Muscle layer of colon (tissue), 2 donors: Measurements from ENCODE around the gene HAND1.
"Not testable (repeated sequence)": the region's sequence is repeated elsewhere in the genome, so short reads cannot be mapped to it uniquely, and the experiment has no call there.

Source experiments
- H3K27ac ChIP-seq: one replicate; pipeline ENCODE4 v1.7.0; 2013; ENCODE audit warnings: low read depth, mild to moderate bottlenecking, low read length, moderate library complexity
- H3K27me3 ChIP-seq, 2 donors: one replicate each; pipeline ENCODE4 v1.7.0; 2013; ENCODE audit warnings: low read length in 2 of 2, mild to moderate bottlenecking in 2 of 2; ENCODE audit not compliant: insufficient read depth in 2 of 2, control insufficient read depth in 1 of 2
- H3K36me3 ChIP-seq: one replicate; pipeline ENCODE4 v1.7.0; 2013; ENCODE audit warnings: mild to moderate bottlenecking, low read length; ENCODE audit not compliant: insufficient read depth
- H3K4me1 ChIP-seq: one replicate; pipeline ENCODE4 v1.7.0; 2013; ENCODE audit warnings: mild to moderate bottlenecking, low read length; ENCODE audit not compliant: insufficient read depth
- H3K4me3 ChIP-seq, 2 donors: one replicate each; pipeline ENCODE4 v1.7.0; 2013; ENCODE audit warnings: low read length in 2 of 2, low read depth in 1 of 2, mild to moderate bottlenecking in 1 of 2, moderate library complexity in 1 of 2
- H3K9ac ChIP-seq: one replicate; pipeline ENCODE4 v1.7.0; 2013; ENCODE audit warnings: low read length
- H3K9me3 ChIP-seq: one replicate; pipeline ENCODE4 v1.7.0; 2013; ENCODE audit warnings: mild to moderate bottlenecking, low read length
- donor health status: abdominal sarcoma.
- donor health status: Adenocarcinoma of cecum.

HAND1 gene

DNA sequence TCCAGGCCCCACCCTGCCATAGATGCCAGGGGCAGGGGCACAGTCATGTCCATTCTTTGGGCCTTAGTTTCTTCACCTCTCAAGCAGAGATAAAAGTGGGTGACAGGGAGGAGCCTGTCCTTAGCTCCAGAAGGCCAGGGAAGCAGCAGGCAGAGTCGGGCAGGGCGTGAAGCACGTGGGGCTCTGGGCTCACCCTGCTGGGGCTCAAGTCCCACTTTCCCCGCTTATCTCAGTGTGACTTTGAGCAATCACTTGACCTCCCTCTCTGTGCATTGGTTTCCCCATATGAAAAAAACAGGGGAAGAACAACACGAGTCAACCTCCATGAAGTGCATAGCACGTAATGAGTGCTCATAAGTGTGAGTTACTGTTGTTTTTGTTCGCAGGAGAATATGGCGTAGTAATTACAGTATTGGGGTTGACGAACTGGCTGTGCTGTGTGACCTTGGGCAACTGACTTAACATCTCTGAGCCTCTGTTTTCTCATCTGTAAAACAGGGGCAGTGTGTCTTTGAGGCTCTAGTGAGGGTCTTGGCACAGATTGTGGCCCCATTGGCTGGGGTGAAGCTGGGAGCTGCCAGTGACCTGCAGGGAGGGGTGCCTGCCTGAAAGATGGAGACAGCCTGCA lies 39.9 kb upstream of the HAND1 start:
- Histone ChIP-seq H3K4me1 (peaks cover 21% of the 10 kb centered on the region), H3K9me3 (no peaks in the 10 kb centered on the region), H3K36me3 (no peaks in the 10 kb centered on the region), H3K27ac (no peak overlapping the region), H3K27me3 (no peaks in the 10 kb centered on the region), H3K9ac (no peak overlapping the region), H3K4me3 (no peak overlapping the region)

DNA sequence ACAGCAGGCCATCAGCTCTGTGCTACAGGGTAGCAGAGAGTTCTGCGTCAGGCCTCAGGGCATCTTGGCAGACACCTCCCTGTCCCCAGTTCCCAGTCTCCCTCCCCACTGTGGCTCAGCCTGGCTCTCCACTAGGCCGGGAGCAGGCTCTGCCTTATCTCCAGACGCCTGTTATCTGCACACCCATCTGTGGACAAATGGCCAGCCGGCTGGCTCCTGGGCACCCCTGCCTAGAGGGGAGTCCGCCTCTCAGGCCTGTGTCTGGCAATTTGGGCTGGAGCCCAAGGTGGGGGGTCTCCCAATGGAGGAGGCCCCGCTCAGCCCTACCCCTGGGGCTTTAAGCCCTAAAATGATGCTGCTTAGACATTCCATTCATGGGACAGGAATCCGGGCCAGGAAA lies 39.2 kb upstream of the HAND1 start:
- Histone ChIP-seq H3K27ac (no peak overlapping the region), H3K27me3 (no peaks in the 10 kb centered on the region), H3K9ac (no peak overlapping the region), H3K4me1 (peaks cover 21% of the 10 kb centered on the region), H3K4me3 (no peak overlapping the region), H3K9me3 (no peaks in the 10 kb centered on the region), H3K36me3 (no peaks in the 10 kb centered on the region)

DNA sequence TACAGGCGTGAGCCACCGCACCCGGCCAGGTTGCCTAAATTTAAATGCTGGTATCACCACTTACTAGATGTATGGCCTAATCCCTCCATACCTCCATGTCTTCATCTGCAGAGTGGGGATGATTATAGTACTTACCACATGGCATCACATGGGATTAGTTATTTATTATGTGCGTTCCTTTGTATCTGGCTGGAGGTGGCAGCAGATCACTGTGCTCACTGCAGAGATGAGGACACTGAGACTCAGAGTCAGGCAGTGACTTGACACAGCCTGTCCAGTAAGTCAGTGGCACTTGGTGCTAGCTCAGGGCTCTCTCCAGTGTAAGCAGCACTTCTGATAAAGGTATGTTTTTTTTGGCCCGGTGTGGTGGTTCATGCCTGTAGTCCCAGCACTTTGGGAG lies 38.4 kb upstream of the HAND1 start:
- no peaks in the 10 kb centered on the region for H3K27me3 ChIP-seq

DNA sequence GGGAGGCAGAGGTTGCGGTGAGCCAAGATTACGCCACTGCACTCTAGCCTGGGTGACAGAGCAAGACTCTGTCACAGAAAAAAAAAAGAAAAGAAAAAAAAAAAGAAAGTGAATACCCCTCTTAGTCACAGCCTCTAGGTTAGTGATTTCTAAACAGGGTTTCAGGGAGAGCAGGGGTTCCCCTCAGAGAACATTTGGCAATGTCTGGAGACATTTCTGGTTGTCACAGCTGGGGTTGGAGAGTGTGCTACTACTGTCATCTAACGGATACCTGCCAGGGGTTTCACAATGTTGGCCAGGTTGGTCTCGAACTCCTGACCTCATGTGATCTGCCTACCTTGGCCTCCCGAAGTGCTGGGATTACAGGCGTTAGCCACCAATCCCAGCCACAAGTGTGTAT lies 37.5 kb upstream of the HAND1 start:
- H3K9me3 ChIP-seq, H3K27me3 ChIP-seq, H3K9ac ChIP-seq: not testable (repeated sequence)

More for the DNA sequence above, 38.4 kb upstream of the HAND1 start:
- Histone ChIP-seq H3K36me3 (no peaks in the 10 kb centered on the region), H3K9ac (no peak overlapping the region), H3K4me3 (no peak overlapping the region), H3K27ac (no peak overlapping the region), H3K4me1 (peaks cover 21% of the 10 kb centered on the region), H3K9me3 (no peaks in the 10 kb centered on the region)

DNA sequence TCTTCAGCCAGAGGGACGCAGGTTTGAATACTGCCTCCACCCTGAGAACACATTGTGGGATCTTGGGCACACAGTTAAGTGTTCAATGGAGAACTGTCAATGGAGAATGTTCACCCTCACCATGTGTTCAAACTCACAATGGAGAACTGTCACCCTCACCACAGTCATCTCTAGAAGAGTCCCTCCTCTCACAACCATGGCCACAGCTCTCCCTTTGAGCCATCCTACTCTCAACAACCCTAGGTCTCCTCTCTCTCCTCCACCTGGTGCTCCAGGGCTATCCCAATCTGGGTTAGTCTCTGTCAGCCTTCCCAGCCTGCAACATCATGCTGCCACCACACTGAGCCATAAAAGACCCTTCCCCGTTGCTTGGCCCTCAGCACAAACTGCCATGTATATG lies 36.3 kb upstream of the HAND1 start:
- no peak overlapping the region for H3K27ac ChIP-seq
- no peak overlapping the region for H3K4me3 ChIP-seq
- no peaks in the 10 kb centered on the region for H3K27me3 ChIP-seq

More for the DNA sequence above, 37.5 kb upstream of the HAND1 start:
- peaks cover 12% of the 10 kb centered on the region for H3K4me1 ChIP-seq
- not testable (repeated sequence) for H3K4me3 ChIP-seq, H3K27ac ChIP-seq, H3K36me3 ChIP-seq

DNA sequence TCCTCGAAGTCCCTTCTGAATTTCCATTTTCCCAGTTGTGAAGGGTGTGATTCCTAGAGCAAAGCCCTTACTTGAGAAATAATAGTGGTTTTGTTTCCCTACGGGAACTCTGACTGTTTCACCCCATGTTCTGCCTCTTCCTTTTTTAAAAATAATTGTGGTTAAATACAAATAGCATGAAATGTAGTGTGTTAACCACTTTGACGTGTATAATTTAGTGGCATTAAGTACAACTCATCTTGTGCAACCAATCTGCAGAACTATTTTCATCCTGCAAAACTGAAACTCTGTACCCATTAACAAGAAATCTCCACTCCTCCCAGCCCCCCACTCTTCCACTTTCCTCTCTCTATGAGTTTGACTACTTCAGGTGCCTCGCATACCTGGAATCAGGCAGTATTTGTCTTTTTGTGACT lies 35.6 kb upstream of the HAND1 start:
- Histone ChIP-seq H3K9me3 (no peaks in the 10 kb centered on the region), H3K9ac (no peak overlapping the region), H3K36me3 (no peaks in the 10 kb centered on the region), H3K27ac (no peak overlapping the region), H3K4me1 (peaks cover 9% of the 10 kb centered on the region), H3K27me3 (no peaks in the 10 kb centered on the region), H3K4me3 (no peak overlapping the region)

More for the DNA sequence above, 36.3 kb upstream of the HAND1 start:
- H3K4me1 ChIP-seq = peaks cover 9% of the 10 kb centered on the region
- no peaks in the 10 kb centered on the region for H3K36me3 ChIP-seq
- no peaks in the 10 kb centered on the region for H3K9me3 ChIP-seq
- no peak overlapping the region for H3K9ac ChIP-seq

DNA sequence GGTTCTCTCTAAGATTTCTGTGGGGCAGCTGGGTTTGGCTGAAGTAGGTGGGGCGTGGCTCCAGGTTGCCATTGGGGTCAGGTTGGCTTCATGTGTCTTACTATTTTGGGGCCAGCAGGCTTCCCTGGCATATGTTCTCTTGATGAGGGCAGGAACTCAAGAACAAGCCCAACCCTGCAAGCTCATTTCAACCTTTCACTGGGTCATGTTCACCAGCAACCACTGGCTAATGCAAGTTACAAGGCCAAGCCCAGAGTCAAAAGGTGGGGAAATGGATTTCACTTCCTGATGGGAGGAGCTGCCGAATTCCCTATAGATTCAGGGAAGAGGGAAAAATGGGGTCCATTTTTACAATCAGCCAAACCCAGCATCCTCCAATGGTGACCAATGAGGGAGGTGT lies 34.0 kb upstream of the HAND1 start:
- Histone ChIP-seq H3K9ac (no peak overlapping the region), H3K27me3 (no peaks in the 10 kb centered on the region), H3K4me3 (no peak overlapping the region), H3K9me3 (no peaks in the 10 kb centered on the region), H3K4me1 (no peaks in the 10 kb centered on the region), H3K36me3 (no peaks in the 10 kb centered on the region), H3K27ac (no peak overlapping the region)

DNA sequence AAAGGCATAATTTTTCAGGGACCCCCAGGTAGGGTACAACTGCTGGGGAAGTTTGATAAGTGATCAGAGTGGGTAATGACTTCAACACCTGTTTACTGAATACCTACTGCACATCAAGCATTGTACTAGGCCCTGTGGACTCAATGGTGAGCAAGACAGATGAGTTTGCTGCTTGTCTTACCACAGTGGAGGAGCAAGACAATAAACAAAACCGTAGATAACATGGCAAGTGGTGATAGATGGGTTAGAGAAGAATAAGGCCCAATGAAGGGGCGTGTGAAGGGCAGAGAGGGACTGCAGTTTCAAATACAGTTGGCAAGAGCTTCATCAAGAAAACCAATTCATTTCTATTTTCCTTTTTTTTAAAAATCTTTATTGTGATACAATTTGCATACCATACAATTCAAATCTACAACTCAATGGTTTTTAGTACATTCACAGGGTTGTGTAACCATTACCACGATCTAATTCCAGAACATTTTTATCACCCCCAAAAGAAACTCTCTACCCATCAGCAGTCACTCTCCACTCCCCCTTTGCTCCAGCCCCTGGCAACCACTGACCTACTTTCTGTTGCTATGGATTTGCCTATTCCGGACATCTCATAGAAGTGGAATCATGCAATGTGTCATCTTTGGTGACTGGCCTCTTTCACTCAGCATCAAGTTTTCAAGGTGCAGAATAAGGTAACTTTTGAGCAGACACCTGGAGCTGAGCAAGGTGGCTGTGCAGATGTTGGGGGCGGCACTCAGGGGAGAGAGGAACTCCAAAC lies 31.9 kb upstream of the HAND1 start:
- Histone ChIP-seq H3K9ac (no peak overlapping the region), H3K4me3 (no peak overlapping the region), H3K9me3 (no peaks in the 10 kb centered on the region), H3K27ac (no peak overlapping the region), H3K36me3 (no peaks in the 10 kb centered on the region), H3K27me3 (no peaks in the 10 kb centered on the region), H3K4me1 (no peaks in the 10 kb centered on the region)

DNA sequence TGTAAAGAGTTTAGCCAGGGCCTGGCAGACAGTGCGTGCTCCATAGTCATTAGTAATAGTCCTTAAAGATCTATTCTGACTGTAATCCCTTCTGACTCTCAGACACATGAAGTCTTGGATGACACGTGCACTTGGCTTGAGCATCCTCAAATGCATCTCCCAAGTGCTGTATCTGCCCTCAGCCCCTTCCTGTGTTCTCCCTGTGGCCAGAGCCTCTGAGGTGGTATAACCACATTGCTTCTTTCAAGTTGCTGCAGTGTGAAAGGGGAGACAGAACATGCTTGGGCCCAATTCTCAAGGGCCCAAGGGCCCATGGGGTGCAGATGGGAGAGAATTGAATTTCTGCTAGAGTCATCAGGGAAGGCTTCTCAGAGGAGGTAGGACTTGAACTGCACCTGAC lies 30.1 kb upstream of the HAND1 start:
- no peak overlapping the region for H3K27ac ChIP-seq
- no peaks in the 10 kb centered on the region for H3K4me1 ChIP-seq
- no peaks in the 10 kb centered on the region for H3K9me3 ChIP-seq
- H3K9ac ChIP-seq = no peak overlapping the region
- no peak overlapping the region for H3K4me3 ChIP-seq
- no peaks in the 10 kb centered on the region for H3K27me3 ChIP-seq
- H3K36me3 ChIP-seq = no peaks in the 10 kb centered on the region

DNA sequence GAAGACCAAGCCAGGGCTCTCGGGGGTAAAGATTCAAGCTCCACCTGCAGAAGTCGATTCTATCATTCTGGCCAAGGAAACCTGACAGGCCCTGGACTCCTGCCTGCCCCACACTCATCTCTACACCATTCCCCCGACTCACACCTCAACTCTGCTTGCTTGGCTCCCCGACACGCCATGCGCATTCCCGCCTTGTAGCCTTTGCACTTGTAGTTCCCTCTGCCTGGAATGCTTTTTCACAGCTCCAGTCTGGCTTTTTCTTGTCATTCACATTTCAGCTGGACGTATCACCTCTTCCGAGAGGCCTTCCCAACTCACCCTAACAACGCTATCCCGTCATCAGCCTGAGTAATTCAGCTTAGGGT lies 28.7 kb upstream of the HAND1 start:
- Histone ChIP-seq H3K36me3 (no peaks in the 10 kb centered on the region), H3K4me1 (no peaks in the 10 kb centered on the region), H3K9me3 (no peaks in the 10 kb centered on the region), H3K9ac (no peak overlapping the region), H3K4me3 (no peak overlapping the region), H3K27ac (no peak overlapping the region), H3K27me3 (no peaks in the 10 kb centered on the region)

DNA sequence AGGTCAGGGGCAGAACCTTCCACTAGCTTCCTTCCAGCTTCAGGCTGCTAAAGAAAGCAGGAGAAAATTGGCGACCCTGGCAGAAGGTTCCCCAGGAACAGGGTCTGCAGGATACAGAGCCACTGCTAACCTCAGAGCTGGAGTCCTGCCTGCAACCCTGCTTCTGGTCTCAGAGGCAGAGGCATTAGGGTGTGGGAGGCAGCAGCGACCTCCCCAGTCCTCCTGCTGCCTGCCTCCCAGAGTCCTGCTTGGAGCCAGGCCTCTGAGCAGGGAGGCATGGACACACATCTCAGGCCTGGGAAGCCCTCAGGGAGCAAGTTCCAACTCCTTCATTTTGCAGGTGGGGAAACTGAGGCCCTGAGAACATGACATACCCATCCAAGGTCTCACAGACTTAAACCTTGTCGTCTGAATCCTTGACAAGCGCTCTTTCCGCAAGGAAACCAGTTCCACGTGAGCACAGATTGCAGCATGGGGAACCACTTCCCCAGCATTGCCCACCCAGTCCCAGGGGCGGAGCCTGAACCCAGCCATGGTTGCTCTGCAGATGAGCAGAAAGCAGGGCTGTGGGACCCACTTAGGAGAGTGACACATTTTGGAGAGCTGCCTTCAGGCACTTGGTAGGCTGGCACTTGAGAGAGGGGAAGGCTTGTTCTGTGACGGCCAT lies 28.2 kb upstream of the HAND1 start:
- no peaks in the 10 kb centered on the region for H3K36me3 ChIP-seq
- H3K27ac ChIP-seq = no peak overlapping the region
- H3K4me1 ChIP-seq = no peaks in the 10 kb centered on the region
- no peaks in the 10 kb centered on the region for H3K9me3 ChIP-seq
- H3K4me3 ChIP-seq = no peak overlapping the region
- H3K27me3 ChIP-seq = no peaks in the 10 kb centered on the region
- H3K9ac ChIP-seq = no peak overlapping the region
